GM19324 (cell line): Measurements from ENCODE around the gene UTY.

ENCODE experiments used
- ATAC-seq: cut with Tn5 transposase; IDR thresholded peaks from one replicate; pipeline ENCODE4 v1.9.1; 2021; ENCODE audit warnings: mild to moderate bottlenecking, moderate library complexity; ENCODE audit not compliant: unreplicated experiment, low FRiP score

UTY gene

GRCh38 chrY:13479828-13480227 is at the start of gene UTY:
UTY (minus strand) TSS chrY:13480033; CDS start chrY:13479665, 368 bp downstream.
- ATAC-seq, result no peak

GRCh38 chrY:13520474-13520873 is 40.6 kb upstream of the UTY start:
- no peak for ATAC-seq

- no peak for ATAC-seq
Measured at GRCh38 chrY:13501215-13501614, 21.4 kb upstream of the UTY start.

GRCh38 chrY:13493737-13494136 is 13.9 kb upstream of the UTY start:
- no peak for ATAC-seq

- no peak for ATAC-seq
Measured at GRCh38 chrY:13492408-13492807, 12.6 kb upstream of the UTY start.

GRCh38 chrY:13488738-13489137 is 8.9 kb upstream of the UTY start:
- ATAC-seq, result no peak

GRCh38 chrY:13479121-13479711 is 617 bp downstream of the UTY start:
- ATAC-seq, result no peak

GRCh38 chrY:13478126-13478785 is 1.6 kb downstream of the UTY start:
- no peak for ATAC-seq

- ATAC-seq, result no peak
Measured at GRCh38 chrY:13474997-13475396, 4.8 kb downstream of the UTY start.

GRCh38 chrY:13451572-13451971 is 28.3 kb downstream of the UTY start:
- no peak for ATAC-seq

GRCh38 chrY:13450596-13451130 is 29.2 kb downstream of the UTY start:
- no peak for ATAC-seq

- no peak for ATAC-seq
Measured at GRCh38 chrY:13445566-13445965, 34.3 kb downstream of the UTY start.

- no peak for ATAC-seq
Measured at GRCh38 chrY:13443146-13443545, 36.7 kb downstream of the UTY start.

- no peak for ATAC-seq
Measured at GRCh38 chrY:13440811-13441210, 39.0 kb downstream of the UTY start.

GRCh38 chrY:13435968-13436937 is 43.6 kb downstream of the UTY start:
- no peak for ATAC-seq

GRCh38 chrY:13435206-13435967 is 44.4 kb downstream of the UTY start:
- no peak for ATAC-seq

- no peak for ATAC-seq
Measured at GRCh38 chrY:13432293-13433025, 47.4 kb downstream of the UTY start.

GRCh38 chrY:13429551-13429950 is 50.3 kb downstream of the UTY start:
- no peak for ATAC-seq

GRCh38 chrY:13423281-13423732 is 56.5 kb downstream of the UTY start:
- no peak for ATAC-seq
